Right lobe of liver (tissue), 6 donors: ENCODE results near the gene TBPL1. TPM values are rescaled to one million over a fixed set of nuclear protein-coding genes. Genes with fewer than 3 reads are reported as not detected.

Source experiments
- ATAC-seq, 4 donors: fragments of 200-7000 bp; cut with Tn5 transposase; one replicate each; pipeline ENCODE4 v1.9.1; 2020; ENCODE audit warnings: mild to moderate bottlenecking in 4 of 4, moderate library complexity in 4 of 4
- DNase-seq, 3 donors: peaks; one replicate each; pipeline ENCODE4 v3.0.0-alpha.2; 2020
- H3K27ac ChIP-seq, 3 donors: fragments of 200-600 bp; one replicate each; pipeline ENCODE4 v1.8.0; 2022
- H3K27me3 ChIP-seq, 2 donors: fragments of 200-600 bp; one replicate each; pipeline ENCODE4 v1.8.0; 2022
- H3K36me3 ChIP-seq, 4 donors: fragments of 200-600 bp; sonication (generic) in 1 of 4; one replicate each; pipeline versions ENCODE4 v1.5.1 to v1.8.0; 2017 to 2022; ENCODE audit warnings: control low read depth in 1 of 4
- H3K4me1 ChIP-seq, 4 donors: fragments of 200-600 bp; sonication (generic) in 1 of 4; one replicate each; pipeline versions ENCODE4 v1.5.1 to v1.8.0; 2017 to 2022; ENCODE audit warnings: control low read depth in 1 of 4
- H3K4me3 ChIP-seq, 3 donors: fragments of 200-600 bp; one replicate each; pipeline ENCODE4 v1.8.0; 2022
- H3K9me3 ChIP-seq, 4 donors: fragments of 200-600 bp; sonication (generic) in 1 of 4; one replicate each; pipeline versions ENCODE4 v1.5.1 to v1.8.0; 2017 to 2022; ENCODE audit warnings: control low read depth in 1 of 4
- POLR2A ChIP-seq: fragments of 450-650 bp; IDR thresholded peaks from one replicate; pipeline ENCODE4 v1.6.1; 2017; ENCODE audit warnings: antibody characterized with exemption, mild to moderate bottlenecking
- WGBS: methylation state at CpG from one replicate; pipeline ENCODE4 v1.1.6; 2018; ENCODE audit warnings: low coverage, low lambda C conversion rate; ENCODE audit not compliant: insufficient coverage; ENCODE audit errors: missing lambda C conversion rate; 5-methylcytosine and 5-hydroxymethylcytosine counted together
- intact Hi-C, 2 donors: fragments of 100-400 bp; cut with DNase I; formaldehyde crosslinking; loops; one replicate each; pipeline versions ENCODE4 v1.11.2 to v1.14.1; 2022
- total RNA-seq, 6 experiments: library from RNA; depleted of rRNA in 2 of 6; stranded (reverse); fragments of >200 nt in 2 of 6; fragmentation: NEBNext Ultra II Directional in 3 of 6; extraction: Animal tissue kit (Norgen Biotek cat#: 25700) in 3 of 6; gene quantifications; one replicate each; pipeline versions ENCODE4 v1.1.0 to v1.2.4, GENCODE V29; 2016 to 2023
- TF ChIP-seq, protein P1 (sequence below), 4 donors: fragments of 200-600 bp in 3 of 4; fragments of 450-650 bp in 1 of 4; IDR thresholded peaks; one replicate each; pipeline versions ENCODE4 v1.5.1 to v1.8.0; 2016 to 2022; ENCODE audit warnings: antibody characterized with exemption in 4 of 4, mild to moderate bottlenecking in 2 of 4
- donor health status: DM: no; HTN: yes; CAD: no.
- donor health status: DM: no; HTN: no; CAD: no.
- donor health status: DM: no; HTN: no; CAD: no.
- donor health status: DM: no; HTN: yes; CAD: no.
- donor health status: DM: no; HTN: yes; CAD: no.

TBPL1 gene
- total RNA-seq, 6 experiments from 2014 or later, result 6.0 to 11.5 (median 9.4) TPM

- Histone ChIP-seq H3K4me1 (peaks cover 0 to 30% (median 9%) of the 10 kb centered on the region in 4 donors), H3K27me3 (no peaks in the 10 kb centered on the region), H3K4me3 (no peak overlapping the region), H3K9me3 (no peaks in the 10 kb centered on the region), H3K27ac (no peak overlapping the region), H3K36me3 (no peaks in the 10 kb centered on the region)
- ATAC-seq (no peak), DNase-seq (no peak)
- intact Hi-C loops, result no loop called here
- TF ChIP-seq, protein P1, sequence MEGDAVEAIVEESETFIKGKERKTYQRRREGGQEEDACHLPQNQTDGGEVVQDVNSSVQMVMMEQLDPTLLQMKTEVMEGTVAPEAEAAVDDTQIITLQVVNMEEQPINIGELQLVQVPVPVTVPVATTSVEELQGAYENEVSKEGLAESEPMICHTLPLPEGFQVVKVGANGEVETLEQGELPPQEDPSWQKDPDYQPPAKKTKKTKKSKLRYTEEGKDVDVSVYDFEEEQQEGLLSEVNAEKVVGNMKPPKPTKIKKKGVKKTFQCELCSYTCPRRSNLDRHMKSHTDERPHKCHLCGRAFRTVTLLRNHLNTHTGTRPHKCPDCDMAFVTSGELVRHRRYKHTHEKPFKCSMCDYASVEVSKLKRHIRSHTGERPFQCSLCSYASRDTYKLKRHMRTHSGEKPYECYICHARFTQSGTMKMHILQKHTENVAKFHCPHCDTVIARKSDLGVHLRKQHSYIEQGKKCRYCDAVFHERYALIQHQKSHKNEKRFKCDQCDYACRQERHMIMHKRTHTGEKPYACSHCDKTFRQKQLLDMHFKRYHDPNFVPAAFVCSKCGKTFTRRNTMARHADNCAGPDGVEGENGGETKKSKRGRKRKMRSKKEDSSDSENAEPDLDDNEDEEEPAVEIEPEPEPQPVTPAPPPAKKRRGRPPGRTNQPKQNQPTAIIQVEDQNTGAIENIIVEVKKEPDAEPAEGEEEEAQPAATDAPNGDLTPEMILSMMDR (IDR thresholded peaks at IDR 0.05), result no peak
- no peak for TF ChIP-seq POLR2A
- 83% methylated on average over 1 of the region's 3 CpGs for WGBS
These were observed 7.9 kb upstream of the TBPL1 start for GRCh38 chr6:133945158-133945557.

DNA sequence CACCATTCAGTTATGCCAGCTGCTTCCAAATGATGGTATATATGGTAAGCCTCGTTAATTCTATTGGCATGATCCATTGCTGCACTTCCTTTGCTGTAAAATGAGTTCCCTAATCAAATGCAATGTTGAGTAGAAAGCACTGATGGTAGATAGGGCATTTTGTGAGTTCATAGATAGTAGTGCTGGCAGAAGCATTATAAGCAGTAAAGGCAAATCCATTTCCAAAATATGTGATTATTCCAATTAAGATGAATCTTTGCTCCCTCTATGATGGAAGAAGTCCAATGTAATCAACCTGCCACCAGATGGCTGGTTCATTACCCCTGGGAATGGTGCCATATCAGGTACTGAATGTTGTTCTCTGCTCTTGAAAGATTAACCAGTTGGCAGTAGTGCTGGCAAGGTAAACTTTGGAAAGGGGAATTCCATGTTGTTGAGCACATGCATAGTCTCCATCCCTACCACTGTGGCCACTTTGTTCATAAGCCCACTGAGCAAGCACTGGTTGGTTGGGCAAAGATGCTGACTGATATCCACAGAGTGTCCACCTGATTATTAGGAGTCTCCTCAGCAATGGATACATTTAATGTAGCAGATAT lies 5.6 kb upstream of the TBPL1 start:
- peak in 1 of 3 donors; percentile 81 for DNase-seq
- TF ChIP-seq, protein P1 (IDR thresholded peaks at IDR 0.05), result no peak
- TF ChIP-seq POLR2A, result no peak
- H3K4me3 ChIP-seq, result no peak overlapping the region
- peak; percentile 79 to 89 (median 86) for ATAC-seq
- no peaks in the 10 kb centered on the region for H3K36me3 ChIP-seq
- WGBS, result 33% methylated on average over 1 of the region's 1 CpG
- H3K9me3 ChIP-seq, result no peaks in the 10 kb centered on the region
- H3K4me1 ChIP-seq, result peaks cover 0 to 35% (median 12%) of the 10 kb centered on the region in 4 donors
- H3K27ac ChIP-seq, result peak overlapping the region; percentile 22 to 41 (median 27)
- no peaks in the 10 kb centered on the region for H3K27me3 ChIP-seq
- intact Hi-C loops, result no loop called here

GRCh38 chr6:133948472-133948871 lies 4.6 kb upstream of the TBPL1 start:
- Histone ChIP-seq H3K27me3 (no peaks in the 10 kb centered on the region), H3K4me1 (peaks cover 0 to 35% (median 12%) of the 10 kb centered on the region in 4 donors), H3K9me3 (no peaks in the 10 kb centered on the region), H3K36me3 (no peaks in the 10 kb centered on the region), H3K27ac (peak overlapping the region in 1 of 3 donors; percentile 22), H3K4me3 (no peak overlapping the region)
- 90% methylated on average over 2 of the region's 2 CpGs for WGBS
- no peak for DNase-seq
- intact Hi-C loops, result no loop called here
- peak in 2 of 4 donors; percentile 8 to 48 for ATAC-seq
- no peak for TF ChIP-seq POLR2A
- TF ChIP-seq, protein P1 (IDR thresholded peaks at IDR 0.05), result no peak

DNA sequence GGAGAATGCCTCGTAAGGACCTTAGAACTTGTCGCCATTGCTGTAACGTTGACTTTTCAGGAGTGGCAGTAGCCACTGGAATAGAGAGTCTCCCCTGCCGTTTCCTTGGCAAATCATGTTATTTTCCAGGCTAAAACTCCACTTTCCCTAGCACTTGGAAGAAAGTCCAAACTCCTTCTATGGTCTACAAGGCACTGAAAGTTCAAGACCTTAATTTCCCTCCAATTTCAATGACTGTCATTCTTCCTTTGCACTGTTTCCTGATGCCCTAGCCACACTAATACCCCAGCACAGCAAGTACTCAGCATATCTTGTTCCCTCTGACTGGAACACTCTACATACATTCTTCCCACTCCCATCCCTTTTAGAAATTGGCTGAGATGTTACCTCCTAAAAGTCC lies 1.8 kb upstream of the TBPL1 start:
- Histone ChIP-seq H3K4me3 (peak overlapping the region in 2 of 3 donors; percentile 52 to 94), H3K9me3 (no peaks in the 10 kb centered on the region), H3K27me3 (no peaks in the 10 kb centered on the region), H3K4me1 (peaks cover 0 to 46% (median 20%) of the 10 kb centered on the region in 4 donors), H3K27ac (peak overlapping the region in 2 of 3 donors; percentile 87 to 92), H3K36me3 (no peaks in the 10 kb centered on the region)
- 82% methylated on average over 4 of the region's 4 CpGs for WGBS
- no peak for ATAC-seq
- no peak for DNase-seq
- intact Hi-C loops, result no loop called here
- no peak for TF ChIP-seq POLR2A
- TF ChIP-seq, protein P1 (IDR thresholded peaks at IDR 0.05), result no peak
